ENCODE data around the gene UNC5CL. TPM values are rescaled to one million over a fixed set of nuclear protein-coding genes. Genes with fewer than 3 reads are reported as not detected.

Gene UNC5CL
- polyA plus RNA-seq, 1 donor (not counting 4 experiments of a cell fraction or from before 2014, with no cell fraction given), result 0.34 TPM

DNA sequence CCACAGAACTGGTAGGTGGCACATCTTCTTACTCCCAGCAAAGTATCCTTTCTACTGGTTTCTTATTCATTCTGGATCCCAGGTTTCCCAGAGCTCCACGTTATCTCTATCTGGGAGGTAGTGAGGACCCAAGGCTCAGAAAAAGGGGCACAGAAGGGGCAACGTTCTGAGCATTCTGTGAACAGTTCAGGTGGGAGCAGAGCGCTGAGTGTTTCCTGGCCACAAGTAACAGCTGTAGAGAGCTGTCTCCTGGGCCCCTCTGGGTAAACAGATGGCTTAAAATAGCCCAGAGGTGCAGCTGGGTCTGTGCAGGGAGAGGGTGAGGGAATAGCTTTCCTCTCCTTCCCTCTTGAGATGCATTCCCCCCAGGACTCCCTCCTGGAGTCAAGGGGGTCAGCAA is 16.1 kb upstream of the UNC5CL start:
- no peak overlapping the region for H3K4me3 ChIP-seq (ENCODE audit: control insufficient read depth in 2 of 3, extremely low read depth in 1 of 3, insufficient read depth in 2 of 3, low read depth in 1 of 3, low read length in 3 of 3)
- no peak for FAIRE-seq

DNA sequence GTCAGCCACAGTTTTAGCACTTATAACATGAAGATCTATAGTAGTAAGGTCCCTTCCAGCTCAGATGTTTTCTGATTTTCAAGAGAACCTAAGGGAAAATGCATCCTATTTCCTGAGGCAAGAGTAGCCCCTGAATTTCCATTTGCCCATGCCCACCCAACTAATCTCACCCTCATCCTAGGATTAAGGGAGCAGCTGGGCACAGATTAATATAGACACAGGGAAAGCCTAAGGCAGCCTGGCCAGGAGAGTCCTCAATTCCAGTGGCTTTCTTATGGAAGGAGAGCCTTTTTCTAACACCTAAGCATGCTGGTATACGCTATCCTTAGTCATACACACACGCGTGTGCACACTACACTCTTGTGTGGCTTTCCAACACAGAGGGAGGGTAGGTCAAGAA is 15.5 kb upstream of the UNC5CL start:
- Histone ChIP-seq H3K4me3 (ENCODE audit: control insufficient read depth in 2 of 3, extremely low read depth in 1 of 3, insufficient read depth in 2 of 3, low read depth in 1 of 3, low read length in 3 of 3) (no peak overlapping the region), H3K27me3 (ENCODE audit: control insufficient read depth, extremely low read depth, insufficient read depth, low read length) (no peaks in the 10 kb centered on the region), H2AFZ (ENCODE audit: control insufficient read depth, low read length) (no peak overlapping the region), H3K36me3 (ENCODE audit: control insufficient read depth in 2 of 2, extremely low read depth in 1 of 2, insufficient read depth in 2 of 2, low read length in 2 of 2) (no peaks in the 10 kb centered on the region), H3K9ac (ENCODE audit: control insufficient read depth, extremely low read depth, insufficient read depth, low read length) (no peak overlapping the region), H3K4me1 (ENCODE audit: control insufficient read depth, extremely low read depth, insufficient read depth, low read length) (peaks cover 13% of the 10 kb centered on the region), H3K9me3 (ENCODE audit: control insufficient read depth, low read depth, low read length) (no peaks in the 10 kb centered on the region), H4K20me1 (ENCODE audit: control insufficient read depth, extremely low read depth, insufficient read depth, low read length) (no peaks in the 10 kb centered on the region), H3K4me2 (ENCODE audit: control insufficient read depth, extremely low read depth, insufficient read depth, low read depth, low read length) (no peak overlapping the region), H3K79me2 (ENCODE audit: control insufficient read depth, insufficient read depth, low read length) (no peaks in the 10 kb centered on the region), H3K9me1 (ENCODE audit: control insufficient read depth, extremely low read depth, insufficient read depth, low read length) (no peaks in the 10 kb centered on the region), H3K27ac (ENCODE audit: control insufficient read depth, insufficient read depth, low read length) (no peak overlapping the region)
- dilution Hi-C loops (cut with MboI; ENCODE audit: extremely low pct_ligation_motif_present, low sequenced_read_pairs), result no loop called here
- DNase-seq (ENCODE audit: low read depth, low spot score) (no peak), FAIRE-seq (no peak)
- TF ChIP-seq EZH2 (IDR thresholded peaks at IDR 0.05; ENCODE audit: low read length), result no peak
- TF ChIP-seq, protein P1, sequence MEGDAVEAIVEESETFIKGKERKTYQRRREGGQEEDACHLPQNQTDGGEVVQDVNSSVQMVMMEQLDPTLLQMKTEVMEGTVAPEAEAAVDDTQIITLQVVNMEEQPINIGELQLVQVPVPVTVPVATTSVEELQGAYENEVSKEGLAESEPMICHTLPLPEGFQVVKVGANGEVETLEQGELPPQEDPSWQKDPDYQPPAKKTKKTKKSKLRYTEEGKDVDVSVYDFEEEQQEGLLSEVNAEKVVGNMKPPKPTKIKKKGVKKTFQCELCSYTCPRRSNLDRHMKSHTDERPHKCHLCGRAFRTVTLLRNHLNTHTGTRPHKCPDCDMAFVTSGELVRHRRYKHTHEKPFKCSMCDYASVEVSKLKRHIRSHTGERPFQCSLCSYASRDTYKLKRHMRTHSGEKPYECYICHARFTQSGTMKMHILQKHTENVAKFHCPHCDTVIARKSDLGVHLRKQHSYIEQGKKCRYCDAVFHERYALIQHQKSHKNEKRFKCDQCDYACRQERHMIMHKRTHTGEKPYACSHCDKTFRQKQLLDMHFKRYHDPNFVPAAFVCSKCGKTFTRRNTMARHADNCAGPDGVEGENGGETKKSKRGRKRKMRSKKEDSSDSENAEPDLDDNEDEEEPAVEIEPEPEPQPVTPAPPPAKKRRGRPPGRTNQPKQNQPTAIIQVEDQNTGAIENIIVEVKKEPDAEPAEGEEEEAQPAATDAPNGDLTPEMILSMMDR (optimal IDR thresholded peaks at IDR 0.05 in 1 of 3, IDR thresholded peaks at IDR 0.05 in 1 of 3, conservative IDR thresholded peaks at IDR 0.05 in 1 of 3; ENCODE audit: extremely low read depth in 1 of 3, insufficient read depth in 2 of 3, low read length in 3 of 3), result no peak

More for the DNA sequence above, 16.1 kb upstream of the UNC5CL start:
- Histone ChIP-seq H3K4me1 (ENCODE audit: control insufficient read depth, extremely low read depth, insufficient read depth, low read length) (peaks cover 14% of the 10 kb centered on the region), H3K9me3 (ENCODE audit: control insufficient read depth, low read depth, low read length) (no peaks in the 10 kb centered on the region), H3K4me2 (ENCODE audit: control insufficient read depth, extremely low read depth, insufficient read depth, low read depth, low read length) (no peak overlapping the region), H3K79me2 (ENCODE audit: control insufficient read depth, insufficient read depth, low read length) (no peaks in the 10 kb centered on the region), H4K20me1 (ENCODE audit: control insufficient read depth, extremely low read depth, insufficient read depth, low read length) (no peaks in the 10 kb centered on the region), H3K9me1 (ENCODE audit: control insufficient read depth, extremely low read depth, insufficient read depth, low read length) (no peaks in the 10 kb centered on the region), H3K36me3 (ENCODE audit: control insufficient read depth in 2 of 2, extremely low read depth in 1 of 2, insufficient read depth in 2 of 2, low read length in 2 of 2) (no peaks in the 10 kb centered on the region), H2AFZ (ENCODE audit: control insufficient read depth, low read length) (no peak overlapping the region), H3K9ac (ENCODE audit: control insufficient read depth, extremely low read depth, insufficient read depth, low read length) (no peak overlapping the region), H3K27me3 (ENCODE audit: control insufficient read depth, extremely low read depth, insufficient read depth, low read length) (no peaks in the 10 kb centered on the region), H3K27ac (ENCODE audit: control insufficient read depth, insufficient read depth, low read length) (no peak overlapping the region)
- dilution Hi-C loops (cut with MboI; ENCODE audit: extremely low pct_ligation_motif_present, low sequenced_read_pairs), result no loop called here
- DNase-seq (ENCODE audit: low read depth, low spot score), result no peak
- TF ChIP-seq, protein P1 (optimal IDR thresholded peaks at IDR 0.05 in 1 of 3, IDR thresholded peaks at IDR 0.05 in 1 of 3, conservative IDR thresholded peaks at IDR 0.05 in 1 of 3; ENCODE audit: extremely low read depth in 1 of 3, insufficient read depth in 2 of 3, low read length in 3 of 3), result no peak
- TF ChIP-seq EZH2 (IDR thresholded peaks at IDR 0.05; ENCODE audit: low read length), result no peak

All from keratinocyte (primary cell).